GM19193 (cell line): ENCODE results near the gene DENND10.

Experiments
- POLR2A ChIP-seq: IDR thresholded peaks from 4 replicates; pipeline ENCODE4 v1.6.1; 2011; ENCODE audit not compliant: insufficient read depth, insufficient read length; ENCODE audit errors: extremely low read depth

The DENND10 gene, protein sequence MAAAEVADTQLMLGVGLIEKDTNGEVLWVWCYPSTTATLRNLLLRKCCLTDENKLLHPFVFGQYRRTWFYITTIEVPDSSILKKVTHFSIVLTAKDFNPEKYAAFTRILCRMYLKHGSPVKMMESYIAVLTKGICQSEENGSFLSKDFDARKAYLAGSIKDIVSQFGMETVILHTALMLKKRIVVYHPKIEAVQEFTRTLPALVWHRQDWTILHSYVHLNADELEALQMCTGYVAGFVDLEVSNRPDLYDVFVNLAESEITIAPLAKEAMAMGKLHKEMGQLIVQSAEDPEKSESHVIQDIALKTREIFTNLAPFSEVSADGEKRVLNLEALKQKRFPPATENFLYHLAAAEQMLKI

DNA sequence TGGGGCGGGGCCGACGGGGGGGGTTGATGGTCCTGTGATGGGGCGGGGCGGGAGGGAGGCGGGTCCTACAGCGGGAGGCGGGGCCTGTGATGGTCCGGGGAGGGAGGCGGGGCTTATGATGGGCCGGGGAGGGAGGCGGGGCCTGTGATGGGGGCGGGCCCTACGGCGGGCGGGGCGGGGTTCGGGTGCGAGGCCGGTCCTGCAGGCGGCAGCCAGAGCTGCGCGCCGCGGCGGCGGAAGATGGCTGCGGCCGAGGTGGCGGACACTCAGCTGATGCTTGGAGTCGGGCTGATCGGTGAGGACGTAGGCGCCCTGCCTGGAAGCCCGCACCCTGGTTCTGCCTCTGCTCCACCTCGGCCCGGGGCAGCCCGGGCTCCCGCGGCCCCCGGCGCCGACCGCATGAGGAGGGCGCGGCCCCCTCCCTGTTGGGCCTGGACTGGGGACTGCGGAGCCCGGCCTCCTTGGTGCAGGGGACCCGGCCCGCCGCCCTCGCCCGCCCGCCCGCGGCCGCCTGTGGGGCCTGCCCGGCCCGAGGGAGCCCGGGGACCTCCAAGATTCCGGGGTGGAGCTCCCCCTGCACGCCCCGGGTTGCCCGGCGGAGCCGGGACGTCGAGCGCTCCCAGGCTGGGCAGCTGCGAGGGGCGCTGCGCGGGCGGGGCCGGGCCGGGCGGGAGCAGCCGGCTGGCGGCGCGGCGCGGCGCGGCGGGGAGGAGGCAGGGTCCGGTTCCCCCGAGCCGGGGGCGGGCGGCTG, at the start of gene DENND10:
DENND10 (plus strand) TSS at position 211 of the 751 bp plus-strand sequence; CDS start at position 241, 30 bp downstream.
- TF ChIP-seq POLR2A = peak; percentile 81

DNA sequence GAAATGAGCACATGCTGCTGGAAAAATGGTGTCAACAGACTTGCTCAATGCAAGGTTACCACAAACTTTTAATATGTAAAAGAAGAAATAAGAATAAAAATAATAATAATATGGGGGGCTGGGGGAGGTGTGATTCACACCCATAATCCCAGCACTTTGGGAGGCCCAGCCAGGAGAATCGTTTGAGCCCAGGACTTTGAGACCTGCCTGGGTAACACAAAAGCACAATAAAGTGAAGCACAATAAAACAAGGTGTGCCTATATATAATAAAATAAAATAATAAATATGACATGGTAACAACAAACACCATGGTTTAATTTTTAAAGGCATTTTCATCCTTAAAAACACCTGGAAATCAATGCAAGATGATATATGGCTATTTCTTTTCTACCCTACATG, 48.4 kb upstream of the DENND10 start:
- no peak for TF ChIP-seq POLR2A

GRCh38 chr10:119058010-119058409, 45.9 kb upstream of the DENND10 start:
- TF ChIP-seq POLR2A = no peak

DNA sequence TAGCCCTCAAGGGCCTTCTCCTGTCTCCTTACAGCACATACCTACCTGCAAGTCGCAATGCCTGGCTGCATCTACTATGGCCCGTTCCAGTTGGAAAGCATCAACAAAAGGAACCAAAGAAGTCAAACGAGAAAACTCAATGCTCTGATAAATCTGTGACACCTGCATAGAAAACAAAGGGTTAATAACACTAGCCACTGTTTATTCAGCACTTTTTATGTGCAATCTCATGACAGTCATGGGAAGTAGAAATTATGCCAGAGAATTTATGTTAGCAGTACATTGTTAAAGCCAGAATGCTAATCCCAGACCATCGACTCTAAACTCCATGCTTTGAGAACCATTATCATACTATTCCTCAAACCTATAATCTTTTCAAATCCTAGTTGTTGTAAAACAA, 44.4 kb upstream of the DENND10 start:
- TF ChIP-seq POLR2A = no peak

- TF ChIP-seq POLR2A = no peak
Measured at GRCh38 chr10:119060107-119060506, 43.8 kb upstream of the DENND10 start.

GRCh38 chr10:119061352-119061751, 42.6 kb upstream of the DENND10 start:
- no peak for TF ChIP-seq POLR2A

GRCh38 chr10:119061926-119062325, 42.0 kb upstream of the DENND10 start:
- no peak for TF ChIP-seq POLR2A

GRCh38 chr10:119070395-119071165, 33.3 kb upstream of the DENND10 start:
- no peak for TF ChIP-seq POLR2A

DNA sequence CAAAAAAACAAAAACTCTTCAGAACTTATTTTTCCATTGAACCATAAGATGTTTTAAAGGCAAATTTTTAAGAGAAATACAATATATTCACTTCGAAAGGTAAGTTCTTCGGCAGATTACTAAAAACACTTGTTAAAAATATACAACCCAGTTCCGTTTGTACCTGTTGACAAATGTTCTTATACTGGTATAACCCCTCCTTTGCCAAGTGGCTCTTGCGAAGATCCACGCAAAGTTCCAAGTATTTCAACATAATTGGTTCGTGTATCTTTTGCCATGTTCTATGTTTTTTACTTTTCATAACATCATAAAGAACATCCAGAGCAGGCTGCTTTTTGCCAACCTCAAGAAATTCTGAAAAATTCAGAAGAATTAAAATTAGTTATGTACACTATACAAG, 30.3 kb upstream of the DENND10 start:
- no peak for TF ChIP-seq POLR2A

DNA sequence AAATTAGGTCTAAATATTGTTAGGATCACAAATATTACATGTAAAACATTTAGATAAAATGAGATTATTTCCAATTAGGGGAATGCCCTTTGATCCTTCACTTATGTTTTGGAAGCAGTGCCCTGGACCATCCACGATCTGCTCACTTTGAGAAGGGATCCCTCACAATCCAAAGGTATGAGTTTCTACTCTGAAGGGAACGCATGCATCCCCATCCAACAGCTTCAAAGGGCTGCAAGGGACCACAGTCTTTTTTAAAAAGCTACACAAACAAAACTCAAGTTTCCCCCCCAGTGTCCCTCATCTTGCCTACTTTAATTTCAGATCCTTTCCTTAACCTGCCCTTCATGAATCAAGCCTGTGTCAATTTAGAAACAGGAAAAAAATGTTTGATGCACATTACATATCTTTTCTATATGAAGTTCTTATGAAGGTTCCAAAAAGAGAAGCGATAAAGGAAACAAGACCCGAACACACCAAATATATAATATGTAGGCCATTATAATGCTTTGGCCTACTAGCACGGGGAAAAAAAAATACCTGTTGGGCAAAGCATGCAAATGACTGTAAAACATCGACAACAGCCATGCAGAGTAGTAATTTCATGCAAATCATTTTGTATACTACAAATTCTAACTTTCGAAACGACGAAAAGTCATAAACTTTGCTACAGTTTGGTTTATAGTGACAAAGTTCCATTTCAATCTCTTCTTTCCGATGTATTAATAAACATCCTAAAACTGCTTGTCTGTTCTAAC, 25.3 kb upstream of the DENND10 start:
- TF ChIP-seq POLR2A = no peak

- TF ChIP-seq POLR2A = no peak
Measured at GRCh38 chr10:119079599-119080520, 24.1 kb upstream of the DENND10 start.

- TF ChIP-seq POLR2A = peak; percentile 98
Measured at GRCh38 chr10:119080521-119081259, 23.2 kb upstream of the DENND10 start, which contains the start of gene EIF3A. Gene EIF3A, minus strand, starts transcription at chr10:119080817. Its CDS starts 141 bp downstream, at chr10:119080676.

DNA sequence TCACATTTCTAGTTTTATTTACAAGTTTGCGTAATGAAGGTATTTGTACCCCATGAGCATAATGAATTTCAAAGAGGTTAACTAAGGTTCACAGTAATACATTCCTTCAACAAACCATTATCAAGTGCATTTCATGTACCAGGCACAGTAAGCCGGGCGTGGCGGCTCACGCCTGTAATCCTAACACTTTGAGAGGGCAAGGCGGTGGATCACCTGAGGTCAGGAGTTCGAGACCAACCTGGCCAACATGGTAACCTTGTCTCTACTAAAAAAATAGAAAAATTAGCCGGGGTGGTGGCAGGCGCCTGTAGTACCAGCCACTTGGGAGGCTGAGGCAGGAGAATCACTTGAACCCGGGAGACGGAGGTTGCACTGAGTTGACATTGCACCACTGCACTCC, 19.0 kb upstream of the DENND10 start:
- TF ChIP-seq POLR2A = no peak
